Activated CD4-positive, alpha-beta T cell treated with anti-CD3 and anti-CD28 coated beads, Interleukin-2, amount 50 U/mL, for 24 hours (primary cell): Measurements from ENCODE around the gene PREPL.

Experiments used
- DNase-seq, 2 donors: peaks; one replicate each; pipeline ENCODE4 v3.0.0-alpha.2; 2020; ENCODE audit warnings: low read depth in 1 of 2, low spot score in 1 of 2

PREPL gene

GRCh38 chr2:44296653-44297052 is 64.6 kb downstream of the PREPL start:
- no peak for DNase-seq

DNA sequence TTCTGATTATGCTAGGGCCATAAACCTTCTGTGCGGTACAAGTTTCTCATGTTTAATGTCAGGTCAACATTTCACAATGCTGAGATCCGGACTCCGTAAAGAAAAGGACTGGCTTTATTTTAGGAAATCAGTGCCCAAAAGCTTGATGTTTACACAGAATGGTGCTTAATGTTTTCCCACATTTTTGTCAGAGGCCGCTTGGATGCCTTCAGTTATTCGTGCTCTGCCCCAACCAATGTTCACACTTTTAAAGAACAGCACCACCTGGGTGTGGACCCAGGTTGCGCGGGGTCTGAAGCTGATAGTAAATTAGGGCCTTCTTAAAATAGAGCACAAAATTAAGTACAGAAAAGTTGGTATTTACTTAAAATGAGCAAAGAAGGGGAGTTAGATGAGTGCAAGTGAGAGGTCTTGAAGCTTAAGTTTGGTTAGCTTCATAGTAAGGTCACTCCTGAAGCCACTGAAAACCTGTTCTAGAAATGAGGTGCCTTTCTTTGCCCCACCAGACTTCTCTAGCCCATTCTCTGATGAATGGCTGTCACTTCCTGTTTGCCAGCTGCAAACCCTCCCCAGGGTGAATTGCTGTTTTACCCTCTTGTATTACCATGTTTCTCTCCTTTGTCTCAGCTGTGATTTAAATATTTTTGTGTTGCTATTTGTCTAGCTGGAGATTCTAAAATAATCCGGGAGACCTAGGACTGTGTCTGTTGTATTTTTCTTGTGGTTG is 65.5 kb downstream of the PREPL start:
- no peak for DNase-seq

GRCh38 chr2:44295113-44295512 is 66.2 kb downstream of the PREPL start:
- DNase-seq = no peak

GRCh38 chr2:44291281-44292248 is 69.7 kb downstream of the PREPL start:
- no peak for DNase-seq

DNA sequence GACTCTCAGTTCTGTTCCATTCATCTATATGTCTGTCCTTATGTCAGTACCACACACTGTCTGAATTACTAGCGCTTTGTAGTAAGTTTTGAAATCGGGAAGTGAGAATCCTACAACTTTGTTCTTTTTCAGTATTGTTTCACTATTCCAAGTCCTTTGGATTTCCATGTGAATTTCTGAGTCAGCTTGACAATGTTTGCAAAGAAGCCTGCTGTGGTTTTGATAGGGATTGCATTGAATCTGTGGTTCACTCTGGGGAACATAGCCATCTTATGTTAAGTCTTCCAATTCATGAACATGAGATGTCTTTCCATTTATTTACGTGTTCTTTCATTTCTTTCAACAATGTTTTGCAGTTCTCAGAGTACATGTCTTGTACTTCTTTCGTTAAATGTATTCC is 71.0 kb downstream of the PREPL start:
- DNase-seq = no peak

GRCh38 chr2:44286884-44287638 is 74.2 kb downstream of the PREPL start:
- DNase-seq = no peak

DNA sequence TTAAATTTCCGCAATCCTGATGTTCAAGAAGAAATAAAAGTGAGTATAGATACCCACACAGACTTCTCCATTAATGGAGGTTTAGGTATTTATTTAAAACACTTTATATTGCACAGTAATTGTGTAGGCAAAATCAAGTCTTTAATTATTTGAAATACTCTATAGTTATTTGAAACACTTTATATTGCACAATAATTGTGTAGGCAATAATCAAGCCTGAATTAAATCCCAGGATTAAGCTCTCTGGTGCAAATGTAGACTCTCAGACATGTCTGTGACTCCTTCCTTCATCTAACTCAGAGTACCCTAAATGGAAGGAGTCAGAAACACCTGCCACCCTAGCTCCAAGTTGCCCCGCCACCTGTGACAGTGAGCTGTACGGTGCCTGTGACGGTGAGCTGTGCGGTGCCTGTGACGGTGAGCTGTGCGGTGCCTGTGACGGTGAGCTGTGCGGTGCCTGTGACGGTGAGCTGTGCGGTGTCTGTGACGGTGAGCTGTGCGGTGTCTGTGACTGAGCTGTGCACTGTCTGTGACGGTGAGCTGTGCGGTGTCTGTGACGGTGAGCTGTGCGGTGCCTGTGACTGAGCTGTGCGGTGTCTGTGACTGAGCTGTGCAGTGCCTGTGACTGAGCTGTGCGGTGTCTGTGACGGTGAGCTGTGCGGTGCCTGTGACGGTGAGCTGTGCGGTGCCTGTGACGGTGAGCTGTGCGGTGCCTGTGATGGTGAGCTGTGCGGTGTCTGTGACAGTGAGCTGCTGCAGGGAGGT is 75.0 kb downstream of the PREPL start:
- DNase-seq = no peak

GRCh38 chr2:44285174-44285573 is 76.1 kb downstream of the PREPL start:
- no peak for DNase-seq

DNA sequence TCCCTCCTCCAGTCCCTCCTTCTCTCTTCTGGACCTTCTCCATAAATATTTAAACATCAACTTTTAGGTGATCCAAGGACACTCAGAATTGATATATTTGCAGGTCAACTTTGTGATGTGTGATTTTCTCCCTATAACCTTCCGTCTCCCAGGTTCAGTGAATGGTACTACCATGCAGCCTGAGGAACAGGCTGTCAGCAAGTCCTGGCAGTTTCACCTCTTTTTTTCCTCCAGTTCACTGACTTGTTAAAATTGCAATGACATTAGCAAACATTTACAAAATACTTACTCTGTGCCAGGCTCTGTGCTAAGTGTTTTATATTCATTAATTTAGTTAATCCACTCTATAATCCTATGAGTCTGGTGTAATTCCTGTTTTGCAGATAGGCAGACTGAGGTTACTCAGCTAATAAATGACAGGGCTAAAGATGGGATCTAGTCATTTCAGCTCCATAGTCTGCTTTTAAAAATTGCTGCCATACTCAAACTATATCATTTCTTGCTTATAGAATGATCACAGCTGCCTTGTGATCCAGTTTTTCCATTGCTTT is 78.1 kb downstream of the PREPL start:
- DNase-seq = no peak

DNA sequence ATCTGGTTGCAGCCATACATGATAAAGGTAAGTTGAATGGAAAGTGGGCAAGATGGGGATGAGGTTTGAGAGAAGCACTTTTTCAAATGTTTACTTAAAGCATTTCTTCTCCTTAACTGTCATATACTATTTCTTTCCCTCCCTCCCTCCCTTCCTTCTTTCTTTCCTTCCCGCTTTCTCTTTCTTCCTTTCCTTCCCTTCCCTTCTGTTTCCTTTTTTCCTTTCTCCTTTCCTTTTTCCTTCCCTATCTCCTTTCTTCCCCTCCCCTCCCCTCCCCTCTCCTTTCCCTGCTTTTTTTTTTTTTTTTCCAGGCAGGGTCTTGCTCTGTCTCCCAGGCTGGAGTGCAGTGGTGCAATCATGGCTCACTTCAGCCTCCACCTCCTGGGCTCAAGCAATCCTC is 80.4 kb downstream of the PREPL start:
- DNase-seq = no peak

GRCh38 chr2:44277541-44277940 is 83.8 kb downstream of the PREPL start:
- DNase-seq = no peak

DNA sequence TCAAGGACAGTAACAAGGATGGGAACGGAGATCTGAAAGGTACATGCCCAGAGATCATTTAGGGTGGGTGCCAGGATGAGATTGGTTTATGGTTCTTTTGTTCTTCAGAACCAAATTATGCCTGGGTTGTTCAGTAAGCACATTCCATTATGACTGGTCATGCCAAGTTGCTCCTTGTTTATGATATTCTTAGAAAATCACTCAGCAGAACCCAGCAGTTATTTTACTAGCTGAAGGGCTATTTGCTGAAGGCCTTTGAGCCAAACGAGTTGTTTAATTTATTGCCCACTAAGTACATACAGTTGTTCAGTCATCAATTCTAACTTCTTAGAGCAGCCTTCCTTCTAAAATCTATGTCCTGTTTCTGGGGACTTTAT is 85.4 kb downstream of the PREPL start:
- DNase-seq = no peak

- DNase-seq = no peak
These were observed 87.7 kb downstream of the PREPL start for GRCh38 chr2:44273596-44273995.

GRCh38 chr2:44273076-44273475 is 88.2 kb downstream of the PREPL start:
- DNase-seq = no peak

DNA sequence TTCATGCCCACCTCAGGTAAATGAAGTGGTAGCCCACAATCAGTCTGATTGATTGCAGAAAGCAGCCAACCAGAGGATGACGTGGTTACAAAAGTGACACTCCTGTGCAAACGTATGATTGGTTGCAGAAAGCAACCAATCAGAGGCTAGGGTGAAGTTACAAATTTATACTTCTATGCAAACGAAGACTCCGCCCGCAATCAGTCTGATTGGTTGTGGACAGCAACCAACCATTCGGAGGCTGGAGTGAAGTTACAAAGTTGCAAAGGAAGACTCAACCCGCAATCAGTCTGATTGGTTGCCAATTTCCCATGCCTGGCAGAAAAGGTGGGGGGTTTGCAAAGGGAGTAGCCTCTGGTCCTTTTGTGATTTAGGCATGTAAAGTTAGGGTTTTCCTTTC is 90.0 kb downstream of the PREPL start:
- no peak for DNase-seq

DNA sequence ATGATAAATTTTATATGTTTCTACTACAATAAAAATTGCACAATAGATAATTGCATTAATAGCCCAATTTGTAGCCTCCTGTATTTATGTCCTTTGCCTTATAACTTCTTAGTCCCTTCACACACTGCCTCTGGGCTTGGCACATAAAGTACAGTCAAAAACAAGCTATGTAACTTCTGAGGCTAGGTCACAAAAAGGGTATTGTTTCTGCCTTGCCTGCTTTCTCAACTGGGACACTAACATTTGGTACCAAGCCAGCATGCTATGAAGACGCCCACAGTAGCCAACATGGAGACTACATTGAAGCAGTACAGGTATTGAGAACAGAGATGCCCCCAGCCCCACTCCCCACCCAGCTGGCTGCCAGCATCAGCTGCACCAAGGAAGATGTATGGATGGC is 91.5 kb downstream of the PREPL start:
- no peak for DNase-seq

- no peak for DNase-seq
These were observed 93.3 kb downstream of the PREPL start for GRCh38 chr2:44267796-44268648.
